A673 (cell line): ENCODE measurements around the gene RNF113B.

Source experiments
- CTCF ChIP-seq: fragments of 300-800, 200-600 bp; sonication (generic); conservative IDR thresholded peaks from 2 replicates; pipeline ENCODE4 v1.5.1; 2017; ENCODE audit warnings: low read depth, mild to moderate bottlenecking, antibody characterized with exemption, low read length, moderate library complexity, mixed read lengths
- EZH2 ChIP-seq: fragments of 200-600 bp; sonication (generic); IDR thresholded peaks from 2 replicates; pipeline ENCODE4 v1.6.1; 2017; ENCODE audit warnings: borderline replicate concordance, low read depth, mild to moderate bottlenecking, mixed read lengths, antibody characterized with exemption, low read length; ENCODE audit not compliant: poor library complexity, severe bottlenecking

GRCh38 chr13:98195054-98195791 is 18.2 kb upstream of the RNF113B start:
- TF ChIP-seq CTCF (no peak), EZH2 (no peak)
